GM23248 (cell line): ENCODE results near the gene STX4.

Experiments
- EZH2 ChIP-seq: fragments of 200-600 bp; sonication (generic); IDR thresholded peaks from 2 replicates; pipeline ENCODE4 v1.6.1; 2018; ENCODE audit warnings: antibody characterized with exemption, mild to moderate bottlenecking; ENCODE audit not compliant: insufficient read depth, poor library complexity, severe bottlenecking
- EZH2phosphoT487 ChIP-seq: fragments of 200-600 bp; sonication (generic); IDR thresholded peaks from 2 replicates; pipeline ENCODE4 v1.6.1; 2018; ENCODE audit warnings: antibody characterized with exemption, moderate library complexity, mild to moderate bottlenecking, low read depth; ENCODE audit not compliant: insufficient read depth

- TF ChIP-seq EZH2 (no peak), EZH2phosphoT487 (no peak)
Observed at GRCh38 chr16:31036691-31037090, 3.3 kb downstream of the STX4 start.
